Measurements from ENCODE around the gene TIMP3. TPM values are rescaled to one million over a fixed set of nuclear protein-coding genes. Genes with fewer than 3 reads are reported as not detected.

TIMP3 gene
- total RNA-seq, 1 donor from 2014 or later: 15.2 TPM

- Mint-ChIP-seq H3K27me3 (ENCODE audit: unreplicated experiment) (no peaks in the 10 kb centered on the region), H3K4me3 (ENCODE audit: unreplicated experiment) (no peak overlapping the region), H3K36me3 (ENCODE audit: unreplicated experiment) (no peaks in the 10 kb centered on the region), H3K9me3 (ENCODE audit: unreplicated experiment) (peaks cover 2% of the 10 kb centered on the region), H3K4me1 (ENCODE audit: low read depth, unreplicated experiment) (no peaks in the 10 kb centered on the region), H3K27ac (ENCODE audit: unreplicated experiment) (no peak overlapping the region)
- DNase-seq: no peak
- no peak for TF ChIP-seq CTCF (IDR thresholded peaks at IDR 0.05; ENCODE audit: partially characterized antibody, unreplicated experiment)
Measured at GRCh38 chr22:32839831-32840584, 38.5 kb downstream of the TIMP3 start.

- peaks cover 2% of the 10 kb centered on the region for H3K9me3 Mint-ChIP-seq (ENCODE audit: unreplicated experiment)
- no peak overlapping the region for H3K4me3 Mint-ChIP-seq (ENCODE audit: unreplicated experiment)
- H3K27me3 Mint-ChIP-seq (ENCODE audit: unreplicated experiment): no peaks in the 10 kb centered on the region
- no peaks in the 10 kb centered on the region for H3K36me3 Mint-ChIP-seq (ENCODE audit: unreplicated experiment)
- no peak for DNase-seq
- no peak overlapping the region for H3K27ac Mint-ChIP-seq (ENCODE audit: unreplicated experiment)
- no peaks in the 10 kb centered on the region for H3K4me1 Mint-ChIP-seq (ENCODE audit: low read depth, unreplicated experiment)
- TF ChIP-seq CTCF (IDR thresholded peaks at IDR 0.05; ENCODE audit: partially characterized antibody, unreplicated experiment): no peak
Measured at GRCh38 chr22:32841175-32841574, 39.7 kb downstream of the TIMP3 start.

GRCh38 chr22:32842486-32842885 is 41.0 kb downstream of the TIMP3 start:
- H3K4me1 Mint-ChIP-seq (ENCODE audit: low read depth, unreplicated experiment): no peaks in the 10 kb centered on the region

GRCh38 chr22:32843300-32843699 is 41.8 kb downstream of the TIMP3 start:
- Mint-ChIP-seq H3K27me3 (ENCODE audit: unreplicated experiment) (no peaks in the 10 kb centered on the region), H3K4me3 (ENCODE audit: unreplicated experiment) (no peak overlapping the region), H3K27ac (ENCODE audit: unreplicated experiment) (no peak overlapping the region), H3K4me1 (ENCODE audit: low read depth, unreplicated experiment) (no peaks in the 10 kb centered on the region), H3K36me3 (ENCODE audit: unreplicated experiment) (no peaks in the 10 kb centered on the region), H3K9me3 (ENCODE audit: unreplicated experiment) (peaks cover 2% of the 10 kb centered on the region)
- no peak for DNase-seq
- no peak for TF ChIP-seq CTCF (IDR thresholded peaks at IDR 0.05; ENCODE audit: partially characterized antibody, unreplicated experiment)

More at GRCh38 chr22:32842486-32842885, 41.0 kb downstream of the TIMP3 start:
- Mint-ChIP-seq H3K27ac (ENCODE audit: unreplicated experiment) (no peak overlapping the region), H3K27me3 (ENCODE audit: unreplicated experiment) (no peaks in the 10 kb centered on the region), H3K36me3 (ENCODE audit: unreplicated experiment) (no peaks in the 10 kb centered on the region), H3K9me3 (ENCODE audit: unreplicated experiment) (peaks cover 2% of the 10 kb centered on the region), H3K4me3 (ENCODE audit: unreplicated experiment) (no peak overlapping the region)
- no peak for TF ChIP-seq CTCF (IDR thresholded peaks at IDR 0.05; ENCODE audit: partially characterized antibody, unreplicated experiment)
- DNase-seq: no peak

GRCh38 chr22:32844251-32844650 is 42.7 kb downstream of the TIMP3 start:
- Mint-ChIP-seq H3K4me1 (ENCODE audit: low read depth, unreplicated experiment) (no peaks in the 10 kb centered on the region), H3K27ac (ENCODE audit: unreplicated experiment) (no peak overlapping the region), H3K36me3 (ENCODE audit: unreplicated experiment) (no peaks in the 10 kb centered on the region), H3K4me3 (ENCODE audit: unreplicated experiment) (no peak overlapping the region), H3K9me3 (ENCODE audit: unreplicated experiment) (peaks cover 2% of the 10 kb centered on the region), H3K27me3 (ENCODE audit: unreplicated experiment) (no peaks in the 10 kb centered on the region)
- TF ChIP-seq CTCF (IDR thresholded peaks at IDR 0.05; ENCODE audit: partially characterized antibody, unreplicated experiment): no peak
- DNase-seq: no peak

Data from glutamatergic neuron (in vitro differentiated cells).